Measurements from ENCODE around the gene CORO6.

CORO6 gene

DNA sequence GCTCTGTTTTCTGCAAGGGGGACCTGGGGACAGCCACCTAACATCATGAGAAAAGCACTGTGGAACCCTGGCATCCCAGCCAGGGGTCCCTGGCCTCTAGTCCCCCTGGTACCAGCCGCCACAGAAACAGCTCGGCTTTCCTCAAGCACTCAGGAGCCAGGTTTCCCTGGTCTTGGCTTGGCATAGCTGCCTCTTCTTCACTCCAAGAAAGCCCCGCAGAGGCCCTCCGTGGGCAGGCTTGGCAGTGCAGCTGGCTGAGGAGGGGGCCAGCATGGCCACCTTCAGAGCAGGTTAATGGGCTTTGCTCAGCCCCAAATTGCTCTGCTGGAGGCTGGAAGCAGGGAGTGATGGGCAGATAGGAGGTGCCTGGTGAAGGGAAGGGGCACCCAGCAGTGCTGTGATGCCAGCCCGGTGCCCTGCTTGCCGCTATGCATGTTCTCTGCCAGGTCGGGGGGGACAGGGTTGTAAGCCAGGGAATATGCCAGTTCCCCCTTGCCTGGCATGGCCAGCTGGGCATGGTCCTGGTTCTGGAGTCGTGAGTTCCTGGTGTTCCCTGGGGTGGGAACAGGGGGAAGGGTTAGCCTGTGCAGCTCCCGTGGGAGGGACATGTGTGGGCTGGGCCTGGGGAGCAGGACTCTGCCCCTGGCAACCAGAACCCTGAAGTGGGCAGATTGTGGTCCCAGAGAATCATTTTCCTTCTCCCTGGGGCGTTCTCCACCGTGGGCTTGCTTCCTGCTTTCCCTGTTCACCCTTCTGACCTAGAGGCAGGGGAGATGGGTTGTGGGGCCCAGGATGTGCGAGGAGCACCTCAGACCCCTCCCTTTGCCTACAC is 26.6 kb downstream of the CORO6 start:
- intact Hi-C loops (cut with DNase I): no loop called here
- peak in 5 of 42 donors; percentile 2 to 19 (median 6) for DNase-seq

DNA sequence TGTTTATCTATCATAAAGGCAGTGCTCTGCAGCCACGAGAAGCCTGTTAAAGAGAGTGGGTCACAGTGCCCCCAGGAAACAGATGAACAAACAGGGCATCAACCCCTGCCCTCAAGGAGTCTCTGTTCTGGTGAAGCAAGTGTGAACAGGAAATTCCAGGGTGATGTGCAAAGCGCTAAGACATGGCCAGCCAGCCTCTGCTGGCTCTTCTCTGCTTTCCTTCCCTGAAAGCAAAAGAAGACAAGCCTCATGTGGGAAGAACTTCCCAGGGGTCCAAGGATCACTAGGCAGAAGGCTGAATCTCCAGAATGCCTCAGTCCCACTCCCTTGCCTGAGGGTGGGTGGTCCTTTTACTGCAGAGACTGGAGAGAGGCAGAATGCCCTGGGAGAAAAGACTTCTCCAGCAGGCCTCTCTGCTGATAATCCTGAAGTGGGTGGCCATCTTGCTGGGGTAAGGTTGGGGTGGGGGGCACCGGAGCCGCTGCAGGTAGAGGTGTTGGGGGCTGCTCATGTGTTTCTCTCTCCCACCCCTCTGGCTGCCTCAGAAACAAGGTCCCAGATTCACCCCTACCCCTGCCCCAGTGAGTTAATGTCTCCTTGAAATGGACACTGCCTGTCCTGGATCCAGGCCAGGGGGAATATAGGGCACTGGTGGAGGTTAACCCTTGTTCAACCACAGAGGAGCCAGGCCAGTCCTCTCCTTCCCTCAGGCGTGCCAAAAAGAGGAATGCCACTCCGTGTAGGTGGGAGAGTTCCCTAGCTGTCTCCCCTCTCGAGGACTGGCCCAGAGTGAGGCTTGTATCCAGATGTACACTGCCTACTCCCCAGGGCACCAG is 27.4 kb downstream of the CORO6 start:
- peak in 3 of 42 donors; percentile 3 to 7 (median 4) for DNase-seq

GRCh38 chr17:29594519-29595090 is 28.1 kb downstream of the CORO6 start:
- peak in 7 of 42 donors; percentile 2 to 16 (median 7) for DNase-seq
- intact Hi-C loops (cut with DNase I): no loop called here

More for the DNA sequence above, 27.4 kb downstream of the CORO6 start:
- intact Hi-C loops (cut with DNase I): no loop called here

- intact Hi-C loops (cut with DNase I): no loop called here
- peak in 14 of 42 donors; percentile 24 to 69 (median 32) for DNase-seq
Measured at GRCh38 chr17:29593591-29594518, 28.9 kb downstream of the CORO6 start.

- DNase-seq: peak in 39 of 42 donors; percentile 61 to 92 (median 82)
- intact Hi-C loops (cut with DNase I): no loop called here
Measured at GRCh38 chr17:29592850-29593551, 29.7 kb downstream of the CORO6 start, which contains the start of gene ANKRD13B. Gene ANKRD13B, plus strand, starts transcription at chr17:29593132. Its CDS starts 490 bp downstream, at chr17:29593622.

- intact Hi-C loops (cut with DNase I): no loop called here
- DNase-seq: peak; percentile 83 to 98 (median 94)
Measured at GRCh38 chr17:29591737-29592608, 30.7 kb downstream of the CORO6 start.

GRCh38 chr17:29591146-29591736 is 31.5 kb downstream of the CORO6 start:
- intact Hi-C loops (cut with DNase I): no loop called here
- DNase-seq: peak in 36 of 42 donors; percentile 56 to 85 (median 71)

DNA sequence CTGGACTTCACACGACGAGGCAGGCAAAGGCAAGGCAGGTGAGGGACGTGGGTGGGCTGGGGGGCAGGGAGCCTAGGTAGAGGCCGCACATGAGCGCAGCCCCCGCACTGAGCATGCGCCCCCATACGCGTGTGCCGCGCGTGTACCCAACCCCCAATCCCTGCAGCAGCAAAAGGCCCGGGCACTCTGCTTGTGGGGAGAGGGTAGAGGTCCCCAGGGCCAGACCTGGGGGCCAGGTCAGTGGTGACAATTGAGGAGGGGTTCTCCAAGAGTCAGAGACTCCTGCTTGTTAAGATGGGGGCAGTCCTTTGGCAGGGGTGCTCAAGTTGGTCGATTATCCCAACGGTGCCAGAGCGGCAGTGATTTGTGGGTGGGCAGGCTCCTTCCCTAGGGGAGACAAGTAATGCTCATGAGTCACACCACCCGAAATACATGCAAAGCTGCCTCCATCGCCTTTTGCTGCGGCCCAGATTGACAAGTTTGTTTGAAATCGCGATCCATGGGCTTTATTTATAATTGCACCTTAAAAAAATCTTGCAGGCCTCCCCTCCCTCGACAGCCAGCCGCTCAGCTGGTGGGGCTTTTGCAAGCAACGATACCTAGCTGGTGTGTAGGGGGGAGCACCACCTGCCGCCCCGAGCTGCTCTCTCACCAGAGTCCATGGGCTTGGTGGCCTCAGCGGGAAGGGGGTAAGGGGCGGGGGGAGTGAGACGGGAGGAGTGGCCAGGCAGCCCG is 32.1 kb downstream of the CORO6 start:
- intact Hi-C loops (cut with DNase I): no loop called here
- DNase-seq: peak in 33 of 42 donors; percentile 54 to 87 (median 72)

GRCh38 chr17:29589524-29590410 is 32.9 kb downstream of the CORO6 start, which contains the start of gene GIT1:
Gene GIT1, minus strand, starts transcription at chr17:29589648. Its CDS starts 270 bp downstream, at chr17:29589378.
- intact Hi-C loops (cut with DNase I): no loop called here
- DNase-seq: peak; percentile 63 to 95 (median 89)

DNA sequence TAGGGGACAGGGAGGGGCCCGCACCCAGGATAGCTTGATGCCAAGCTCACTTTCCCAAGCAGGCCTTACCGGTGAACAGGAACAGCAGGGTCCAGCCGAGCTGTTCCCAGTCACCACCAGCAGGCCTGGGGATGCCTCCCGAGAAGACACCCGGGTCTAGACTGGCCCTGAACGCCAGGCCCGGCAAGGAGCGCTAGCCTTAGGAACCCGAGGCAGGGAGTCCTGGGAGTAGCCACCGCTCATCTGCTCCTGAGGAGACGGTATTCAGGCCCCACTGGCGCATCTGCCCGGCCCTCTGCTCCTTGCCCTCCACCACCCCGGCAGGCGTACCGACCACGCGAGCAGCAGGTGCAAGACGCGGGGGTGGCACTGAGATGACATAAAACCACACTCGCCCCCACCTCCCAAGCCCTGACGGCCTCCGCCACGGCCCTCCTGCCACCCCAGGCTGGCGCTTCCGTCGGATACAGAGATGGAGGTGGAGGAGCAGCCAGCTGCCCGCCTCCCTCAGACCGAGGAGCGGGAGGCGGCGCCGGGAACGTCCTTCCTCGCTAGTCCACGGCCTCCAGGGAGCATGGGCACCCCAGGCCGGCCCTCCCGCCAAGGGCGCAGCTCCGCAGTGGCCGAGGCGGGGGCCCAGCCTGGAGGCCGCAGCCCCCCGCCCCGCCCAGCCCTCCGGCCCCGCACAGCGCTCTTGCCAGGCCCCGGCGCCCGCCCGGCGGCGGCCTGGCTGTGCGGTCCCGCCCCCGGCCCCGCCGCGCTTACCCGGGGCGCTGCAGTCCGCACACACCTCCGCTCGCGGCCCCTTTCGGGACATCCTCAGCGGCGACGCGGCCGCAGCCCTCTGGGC is 33.9 kb downstream of the CORO6 start:
- intact Hi-C loops (cut with DNase I): no loop called here
- DNase-seq: peak in 29 of 42 donors; percentile 55 to 82 (median 65)

DNA sequence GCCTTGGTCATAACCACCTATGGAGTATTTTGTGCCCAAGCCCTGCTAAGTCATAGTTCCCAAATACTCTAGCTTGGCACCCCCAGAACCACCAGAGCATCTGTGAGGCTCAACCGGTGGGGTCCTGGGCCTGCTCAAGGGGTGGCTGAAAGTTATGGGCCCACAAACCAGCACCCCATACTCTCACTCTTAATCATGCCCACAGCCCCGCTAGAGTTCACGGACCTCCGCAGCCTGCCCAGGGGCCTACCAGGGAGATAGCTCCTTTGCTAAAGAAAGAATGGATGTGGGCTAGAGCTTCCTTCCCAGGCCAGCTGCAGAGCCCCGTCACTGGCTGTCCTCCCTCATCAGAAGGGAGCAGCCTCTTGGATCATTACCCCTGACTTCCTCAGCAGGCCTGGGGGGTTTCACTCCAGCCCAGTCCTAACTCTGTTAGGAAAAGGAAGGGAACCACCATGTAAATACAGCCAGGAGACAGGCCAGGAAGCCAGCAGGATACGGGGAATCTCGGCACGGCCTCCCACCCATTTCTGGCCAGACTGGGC is 34.6 kb downstream of the CORO6 start:
- intact Hi-C loops (cut with DNase I): no loop called here
- peak in 1 of 42 donors; percentile 16 for DNase-seq

GRCh38 chr17:29587591-29587990 is 35.1 kb downstream of the CORO6 start:
- intact Hi-C loops (cut with DNase I): no loop called here
- DNase-seq: peak in 1 of 42 donors; percentile 8
